HCEC 1CT (cell line): ENCODE measurements around the gene IL4I1.

ENCODE experiments used
- DNase-seq: peaks from one replicate; pipeline ENCODE4 v3.0.0-alpha.2; 2017

Gene IL4I1

GRCh38 chr19:49848938-49849337 is 47.7 kb downstream of the IL4I1 start:
- no peak for DNase-seq

DNA sequence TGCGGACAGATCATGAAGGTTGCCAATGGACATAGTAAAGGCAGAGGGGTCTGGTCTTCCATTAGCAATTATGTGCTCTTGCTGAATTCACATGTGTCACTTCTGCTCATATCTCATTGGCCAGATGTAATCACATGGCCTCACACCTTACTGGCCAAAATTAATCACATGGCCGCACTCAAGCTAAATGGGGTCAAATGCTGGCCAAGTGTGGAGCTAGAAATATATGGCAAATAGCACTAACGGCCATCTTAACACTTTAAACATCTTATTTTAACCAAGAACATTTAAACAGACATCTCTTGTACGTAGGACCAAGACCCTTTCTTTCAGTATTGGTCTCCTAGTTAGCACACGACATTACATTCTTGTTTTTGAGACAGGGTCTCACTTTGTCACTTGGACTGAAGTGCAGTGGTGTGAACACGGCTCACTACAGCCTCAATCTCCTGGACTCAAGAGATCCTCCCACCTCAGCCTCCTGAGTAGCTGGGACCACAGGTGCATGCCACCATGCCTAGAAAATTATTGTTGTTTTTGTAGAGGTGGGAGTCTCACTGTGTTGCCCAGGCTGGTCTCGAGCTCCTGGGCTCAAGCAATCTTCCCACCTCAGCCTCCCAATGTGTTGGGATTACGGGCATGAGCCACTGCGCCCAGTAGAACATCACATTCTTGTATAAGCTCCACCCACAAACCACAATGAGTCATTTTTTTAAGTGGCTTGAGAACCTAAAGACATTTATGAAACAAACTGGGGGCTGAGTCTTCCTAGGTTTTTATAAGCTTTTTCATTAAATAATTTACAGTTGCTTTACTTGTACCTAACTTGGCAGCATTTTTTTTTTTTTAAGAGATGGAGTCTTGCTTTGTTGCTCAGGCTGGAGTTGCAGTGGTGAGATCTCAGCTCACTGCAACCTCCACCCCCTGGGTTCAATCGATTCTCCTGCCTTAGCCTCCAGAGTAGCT is 48.7 kb downstream of the IL4I1 start:
- DNase-seq = peak; percentile 87

DNA sequence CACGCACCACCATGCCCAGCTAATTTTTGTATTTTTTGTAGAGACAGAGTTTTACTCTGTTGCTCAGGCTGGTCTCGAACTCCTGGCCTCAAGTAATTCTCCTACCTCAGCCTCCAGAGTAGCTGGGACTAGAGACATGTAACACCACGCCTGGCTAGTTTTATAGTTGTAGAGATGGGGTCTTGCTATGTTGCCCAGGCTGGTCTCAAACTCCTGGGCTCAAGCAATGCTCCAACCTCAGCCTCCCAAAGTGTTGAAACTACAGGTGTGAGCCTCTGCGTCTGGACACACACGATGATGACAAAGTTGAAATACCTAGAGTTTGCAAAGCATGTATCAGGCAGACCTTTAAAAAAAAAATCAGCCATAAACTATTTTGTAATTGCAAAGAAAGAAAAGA is 50.3 kb downstream of the IL4I1 start:
- DNase-seq = no peak

- no peak for DNase-seq
These were observed 51.3 kb downstream of the IL4I1 start for GRCh38 chr19:49845414-49845813.

- no peak for DNase-seq
These were observed 52.3 kb downstream of the IL4I1 start for GRCh38 chr19:49844138-49845095.

DNA sequence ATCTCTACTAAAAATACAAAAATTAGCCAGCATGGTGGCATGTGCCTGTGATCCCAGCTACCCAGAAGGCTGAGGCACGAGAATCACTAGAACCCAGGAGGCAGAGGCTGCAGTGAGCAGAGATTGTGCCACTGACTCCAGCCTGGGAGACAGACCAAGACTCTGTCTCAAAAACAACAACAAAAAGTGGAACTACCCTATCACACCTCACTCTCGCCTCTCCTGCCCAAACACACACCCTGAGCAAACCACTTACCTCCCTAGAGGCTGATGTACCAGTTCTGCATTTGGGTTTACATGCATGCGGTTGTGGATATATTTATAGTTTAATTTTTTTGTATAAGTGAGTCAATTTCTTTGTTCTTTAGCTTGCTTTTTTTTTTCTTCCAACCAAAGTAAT is 53.4 kb downstream of the IL4I1 start:
- DNase-seq = no peak

GRCh38 chr19:49840736-49841249 is 55.9 kb downstream of the IL4I1 start:
- DNase-seq = no peak

DNA sequence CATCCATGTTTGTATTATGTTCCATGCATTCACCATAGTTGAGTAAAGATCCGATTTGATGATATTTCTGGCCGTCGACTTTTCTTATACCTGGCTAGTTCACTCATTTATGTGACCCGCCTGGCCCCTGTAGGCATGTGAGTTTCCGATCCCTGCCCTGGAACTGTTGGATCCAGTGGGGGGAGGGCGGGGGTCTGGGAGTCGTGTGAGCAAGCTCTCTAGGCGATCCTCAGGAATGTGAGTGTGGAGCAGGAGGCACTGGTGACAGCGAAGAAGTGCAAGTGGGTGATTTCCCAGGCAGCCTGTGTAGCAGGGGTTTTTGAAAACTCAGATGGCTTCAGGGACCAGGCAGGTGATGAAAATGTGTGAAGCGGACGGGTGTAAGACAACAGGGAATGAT is 56.4 kb downstream of the IL4I1 start:
- no peak for DNase-seq

DNA sequence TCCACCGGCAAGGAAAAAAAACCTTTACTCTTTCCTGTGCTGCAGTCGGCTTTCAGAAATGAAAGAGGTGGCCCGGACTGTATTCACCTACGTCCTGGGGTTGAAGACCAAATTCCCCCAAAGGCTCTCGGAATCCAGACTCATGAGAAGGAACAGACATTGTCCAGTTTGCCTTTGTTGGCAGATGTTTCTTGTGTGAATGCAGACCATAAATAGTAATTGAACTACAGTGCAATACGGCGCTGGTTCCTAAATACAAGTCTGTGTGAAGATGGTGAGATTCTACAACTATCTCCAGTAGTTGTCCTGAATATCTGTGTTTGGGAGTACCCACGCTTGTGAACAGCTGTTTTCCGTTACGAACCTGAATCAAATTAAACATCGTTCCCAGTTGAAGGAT is 57.0 kb downstream of the IL4I1 start:
- DNase-seq = no peak
